ENCODE measurements around the gene TEX14.

Gene TEX14

GRCh38 chr17:58515286-58515685 is 176.6 kb downstream of the TEX14 start:
- TF ChIP-seq CTCF (IDR thresholded peaks at IDR 0.05; ENCODE audit: insufficient read depth, missing control alignments): no peak
- no peak for DNase-seq (ENCODE audit: insufficient read length, low spot score)
- FAIRE-seq: no peak

- DNase-seq (ENCODE audit: insufficient read length, low spot score) (no peak), FAIRE-seq (no peak)
- TF ChIP-seq CTCF (IDR thresholded peaks at IDR 0.05; ENCODE audit: insufficient read depth, missing control alignments): no peak
Measured at GRCh38 chr17:58514770-58515157, 177.1 kb downstream of the TEX14 start.

- no peak for TF ChIP-seq CTCF (IDR thresholded peaks at IDR 0.05; ENCODE audit: insufficient read depth, missing control alignments)
- DNase-seq (ENCODE audit: insufficient read length, low spot score): peak; percentile 84
- FAIRE-seq: no peak
Measured at GRCh38 chr17:58513965-58514769, 177.7 kb downstream of the TEX14 start, which contains the start of gene MTMR4. Gene MTMR4, minus strand, starts transcription at chr17:58514638. Its CDS starts 231 bp downstream, at chr17:58514407.

- TF ChIP-seq CTCF (IDR thresholded peaks at IDR 0.05; ENCODE audit: insufficient read depth, missing control alignments): no peak
- no peak for DNase-seq (ENCODE audit: insufficient read length, low spot score)
- FAIRE-seq: no peak
Measured at GRCh38 chr17:58513267-58513964, 178.4 kb downstream of the TEX14 start.

- DNase-seq (ENCODE audit: insufficient read length, low spot score): no peak
- no peak for FAIRE-seq
- TF ChIP-seq CTCF (IDR thresholded peaks at IDR 0.05; ENCODE audit: insufficient read depth, missing control alignments): no peak
Measured at GRCh38 chr17:58510075-58510474, 181.8 kb downstream of the TEX14 start.

- no peak for TF ChIP-seq CTCF (IDR thresholded peaks at IDR 0.05; ENCODE audit: insufficient read depth, missing control alignments)
- DNase-seq (ENCODE audit: insufficient read length, low spot score) (no peak), FAIRE-seq (no peak)
Measured at GRCh38 chr17:58508341-58509067, 183.3 kb downstream of the TEX14 start.

Data from D721Med (cell line).